HepG2 (cell line): Measurements from ENCODE around the gene AP4S1. TPM values are rescaled to one million over a fixed set of nuclear protein-coding genes. Genes with fewer than 3 reads are reported as not detected.

Experiments
- ATAC-seq: fragments of 200-7000 bp; cut with Tn5 transposase; 3 replicates; pipeline ENCODE4 v1.9.1; 2020; ENCODE audit warnings: mild to moderate bottlenecking, moderate library complexity
- BruUV-seq: library from RNA; stranded (reverse); fragments of 400-500 nt; replicated peaks from 2 replicates; lab custom pipeline; 2021; lab: Mats Ljungman, UMichigan
- CTCF ChIA-PET: fragments of 300-600 bp; formaldehyde crosslinking; extraction: SDS; loops from one replicate; lab custom pipeline; 2021; ENCODE audit warnings: low total read pairs, inconsistent platforms, low intra/inter-chr PET ratio; lab: Yijun Ruan, JAX
- POLR2A ChIA-PET: fragments of 350-600 bp; sonication (Branson Sonifier 250); formaldehyde crosslinking; loops from one replicate; lab custom pipeline; 2020; ENCODE audit warnings: antibody characterized with exemption, inconsistent platforms; lab: Yijun Ruan, JAX
- DNase-seq: peaks from one replicate; pipeline ENCODE4 v3.0.0-alpha.2; 2015; ENCODE audit warnings: low spot score
- FAIRE-seq: peaks from 3 replicates; lab custom pipeline; 2011; peaks lifted over from hg19 to GRCh38; lab: Jason Lieb, UNC
- H2AFZ ChIP-seq: one replicate; pipeline ENCODE4 v1.6.1; 2011; ENCODE audit warnings: low read length, inconsistent platforms
- H3K27ac ChIP-seq: fragments of 300-600 bp; 3 replicates; pipeline ENCODE4 v1.8.0; 2011; ENCODE audit warnings: mixed run types, mild to moderate bottlenecking, mixed read lengths, low read length, inconsistent platforms; ENCODE audit not compliant: insufficient read depth; ENCODE audit errors: extremely low read length
- H3K27me3 ChIP-seq, 2 experiments: fragments of 200-600 bp in 1 of 2; 2 replicates in 1 of 2; 3 replicates in 1 of 2; pipeline versions ENCODE4 v1.6.0 to v1.8.0; 2011; ENCODE audit warnings: low read length in 2 of 2, mild to moderate bottlenecking in 2 of 2, moderate library complexity in 2 of 2, inconsistent platforms in 1 of 2; ENCODE audit not compliant: insufficient read depth in 2 of 2, control insufficient read depth in 1 of 2
- H3K36me3 ChIP-seq, 2 experiments: fragments of 200-600 bp in 1 of 2; replicated peaks in 1 of 2; 2 replicates in 1 of 2; 3 replicates in 1 of 2; pipeline versions ENCODE4 v1.5.1 to v1.8.0; 2011; ENCODE audit warnings: low read length in 2 of 2, inconsistent platforms in 1 of 2; ENCODE audit not compliant: insufficient read depth in 2 of 2, control insufficient read depth in 1 of 2
- H3K4me1 ChIP-seq: 2 replicates; pipeline ENCODE4 v1.5.1; 2012; ENCODE audit warnings: low read length, inconsistent platforms; ENCODE audit not compliant: insufficient read depth
- H3K4me2 ChIP-seq: 2 replicates; pipeline ENCODE4 v1.6.0; 2011; ENCODE audit warnings: low read depth, low read length, inconsistent platforms
- H3K4me3 ChIP-seq, 3 experiments: fragments of 200-600 bp in 1 of 3; sonication (generic), shearing (Covaris generic) in 1 of 3; replicated peaks in 1 of 3; 2 replicates each; pipeline ENCODE4 v1.5.1; 2011 to 2016; ENCODE audit warnings: low read length in 3 of 3, inconsistent platforms in 2 of 3, low read depth in 2 of 3, mild to moderate bottlenecking in 2 of 3, control low read depth in 1 of 3, mixed read lengths in 1 of 3; ENCODE audit not compliant: insufficient read depth in 1 of 3
- H3K79me2 ChIP-seq: one replicate; pipeline ENCODE4 v1.6.1; 2011; ENCODE audit warnings: low read length, inconsistent platforms; ENCODE audit not compliant: insufficient read depth
- H3K9ac ChIP-seq: 2 replicates; pipeline ENCODE4 v1.6.0; 2011; ENCODE audit warnings: mild to moderate bottlenecking, low read depth, low read length, inconsistent platforms; ENCODE audit not compliant: insufficient read depth
- H3K9me3 ChIP-seq: 2 replicates; pipeline ENCODE4 v1.5.1; 2012; ENCODE audit warnings: mild to moderate bottlenecking, low read length
- H4K20me1 ChIP-seq: 2 replicates; pipeline ENCODE4 v1.6.0; 2011; ENCODE audit warnings: inconsistent platforms, mild to moderate bottlenecking, low read length, moderate library complexity; ENCODE audit not compliant: insufficient read depth
- ATF3 ChIP-seq: sonication (generic); formaldehyde crosslinking; IDR thresholded peaks from 2 replicates; pipeline ENCODE4 v1.4.0; 2020; ENCODE audit warnings: missing genetic modification reagents
- SNAI1 ChIP-seq: sonication (generic); formaldehyde crosslinking; IDR thresholded peaks from 2 replicates; pipeline ENCODE4 v1.5.0; 2020; ENCODE audit warnings: mild to moderate bottlenecking, missing genetic modification reagents, borderline replicate concordance
- TGIF2 ChIP-seq: IDR thresholded peaks from 2 replicates; pipeline ENCODE4 v1.6.1; 2016; ENCODE audit warnings: control low read depth, missing compliant biosample characterization
- TOE1 ChIP-seq: sonication (generic); formaldehyde crosslinking; IDR thresholded peaks from 2 replicates; pipeline ENCODE4 v1.4.0; 2020; ENCODE audit warnings: mild to moderate bottlenecking, missing genetic modification reagents
- ZNF605 ChIP-seq: sonication (generic); formaldehyde crosslinking; IDR thresholded peaks from 2 replicates; pipeline ENCODE4 v1.8.0; 2022; ENCODE audit warnings: mild to moderate bottlenecking, missing genetic modification reagents
- WGBS: methylation state at CpG from one replicate; pipeline ENCODE4 v1.1.6; 2017; ENCODE audit warnings: low lambda C conversion rate; 5-methylcytosine and 5-hydroxymethylcytosine counted together
- in situ Hi-C: cut with HindIII; loops from 2 replicates; pipeline ENCODE4 v1.10.0; 2017; ENCODE audit warnings: low pct_unique_long_range_greater_than_20kb; ENCODE audit not compliant: extremely low pct_ligation_motif_present
- intact Hi-C: fragments of 100-400 bp; cut with micrococcal nuclease; formaldehyde crosslinking; loops from one replicate; pipeline ENCODE4 v1.10.0; 2022; ENCODE audit not compliant: unreplicated experiment
- polyA plus RNA-seq, 8 experiments: library from polyadenylated mRNA; depleted of rRNA in 3 of 8; stranded (reverse) in 7 of 8; unstranded in 1 of 8; fragments of >200 nt; fragmentation: Illumina TruSeq in 4 of 8; extraction: Trizol in 4 of 8; gene quantifications; 2 replicates each; pipeline versions ENCODE4 v1.2.1 to v1.2.3, GENCODE V29; 2011 to 2016; ENCODE audit warnings: low read depth in 4 of 8, missing spikeins in 1 of 8, mixed read lengths in 1 of 8; ENCODE audit not compliant: insufficient read depth in 1 of 8
- total RNA-seq, 5 experiments: library from RNA; depleted of rRNA; stranded (reverse); fragments of >200 nt; fragmentation: Illumina TruSeq; extraction: Trizol; gene quantifications; 2 replicates each; pipeline ENCODE4 v1.2.3, GENCODE V29; 2016; ENCODE audit warnings: low read depth in 1 of 5
- TF ChIP-seq, protein P1 (sequence below): sonication (generic); formaldehyde crosslinking; IDR thresholded peaks from 2 replicates; pipeline ENCODE4 v1.9.0; 2022; ENCODE audit warnings: low read depth, missing genetic modification reagents

AP4S1 gene
- total and polyA plus RNA-seq, 2 of the 13 experiments (the other 11 are each of a cell fraction or from before 2014, with no cell fraction given): 3.9 to 21.1 TPM

- Histone ChIP-seq H2AFZ (no peak overlapping the region), H3K27me3 (no peaks in the 10 kb centered on the region), H3K4me2 (no peak overlapping the region), H3K27ac (no peak overlapping the region), H3K9ac (no peak overlapping the region), H3K36me3 (peaks cover 0 to 5% of the 10 kb centered on the region in 2 experiments; a peak in 1 of 5 replicates), H3K9me3 (no peaks in the 10 kb centered on the region), H3K79me2 (no peaks in the 10 kb centered on the region), H3K4me1 (peaks cover 9% of the 10 kb centered on the region), H3K4me3 (no peak overlapping the region), H4K20me1 (no peaks in the 10 kb centered on the region)
- ChIA-PET POLR2A (interaction anchor here (0.6 kb wide), 1 partner anchor 140 kb away, joined by 3 read pairs; no protein-coding TSS in a partner anchor), CTCF (interaction anchor here (1.5 kb wide), 1 partner anchor 105 kb away, joined by 15 read pairs; no protein-coding TSS in a partner anchor)
- ATAC-seq (no peak; the same call in 2 of the 3 replicates), DNase-seq (no peak), FAIRE-seq (no peak)
- in situ Hi-C loops: loop anchor here (10.0 kb wide), 1 partner anchor 60 kb away; the partner anchor contains the start of genes AP4S1 and STRN3
- TF ChIP-seq SNAI1 (CRISPR knock-in tag) (0 out of 2 replicates have a peak, but pooled peaks have one; percentile 62), TGIF2 (CRISPR knock-in tag) (no peak), ZNF605 (CRISPR knock-in tag) (0 out of 2 replicates have a peak, but pooled peaks have one; percentile 29), TOE1 (CRISPR knock-in tag) (no peak), ATF3 (CRISPR knock-in tag) (no peak)
- TF ChIP-seq, protein P1, sequence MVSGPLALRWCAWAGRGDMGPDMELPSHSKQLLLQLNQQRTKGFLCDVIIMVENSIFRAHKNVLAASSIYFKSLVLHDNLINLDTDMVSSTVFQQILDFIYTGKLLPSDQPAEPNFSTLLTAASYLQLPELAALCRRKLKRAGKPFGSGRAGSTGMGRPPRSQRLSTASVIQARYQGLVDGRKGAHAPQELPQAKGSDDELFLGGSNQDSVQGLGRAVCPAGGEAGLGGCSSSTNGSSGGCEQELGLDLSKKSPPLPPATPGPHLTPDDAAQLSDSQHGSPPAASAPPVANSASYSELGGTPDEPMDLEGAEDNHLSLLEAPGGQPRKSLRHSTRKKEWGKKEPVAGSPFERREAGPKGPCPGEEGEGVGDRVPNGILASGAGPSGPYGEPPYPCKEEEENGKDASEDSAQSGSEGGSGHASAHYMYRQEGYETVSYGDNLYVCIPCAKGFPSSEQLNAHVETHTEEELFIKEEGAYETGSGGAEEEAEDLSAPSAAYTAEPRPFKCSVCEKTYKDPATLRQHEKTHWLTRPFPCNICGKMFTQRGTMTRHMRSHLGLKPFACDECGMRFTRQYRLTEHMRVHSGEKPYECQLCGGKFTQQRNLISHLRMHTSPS (CRISPR knock-in tag): 0 out of 2 replicates have a peak, but pooled peaks have one; percentile 19
- intact Hi-C loops: no loop called here
- WGBS: 98% methylated on average over 3 of the region's 3 CpGs
- BruUV-seq: no TSS peak
Measured at GRCh38 chr14:31085027-31085426, 59.6 kb downstream of the AP4S1 start.
